ENCODE measurements around the gene MYO1F.
"Not testable (repeated sequence)": the region's sequence is repeated elsewhere in the genome, so short reads cannot be mapped to it uniquely, and the experiment has no call there.

MYO1F gene

GRCh38 chr19:8564866-8565265 lies 12.4 kb downstream of the MYO1F start:
- not testable (repeated sequence) for DNase-seq (ENCODE audit: low read depth, low spot score)

- DNase-seq (ENCODE audit: low read depth, low spot score): peak; percentile 54
Measured at GRCh38 chr19:8561075-8561764, 16.0 kb downstream of the MYO1F start.

GRCh38 chr19:8558325-8558724 lies 18.9 kb downstream of the MYO1F start:
- no peak for DNase-seq (ENCODE audit: low read depth, low spot score)

GRCh38 chr19:8557642-8558238 lies 19.5 kb downstream of the MYO1F start:
- DNase-seq (ENCODE audit: low read depth, low spot score): peak; percentile 32

- not testable (repeated sequence) for DNase-seq (ENCODE audit: low read depth, low spot score)
Measured at GRCh38 chr19:8553729-8554128, 23.5 kb downstream of the MYO1F start.

- DNase-seq (ENCODE audit: low read depth, low spot score): peak; percentile 41
Measured at GRCh38 chr19:8552810-8553209, 24.4 kb downstream of the MYO1F start.

GRCh38 chr19:8550070-8550469 lies 27.2 kb downstream of the MYO1F start:
- no peak for DNase-seq (ENCODE audit: low read depth, low spot score)

GRCh38 chr19:8545743-8546142 lies 31.5 kb downstream of the MYO1F start:
- no peak for DNase-seq (ENCODE audit: low read depth, low spot score)

GRCh38 chr19:8544168-8544567 lies 33.1 kb downstream of the MYO1F start:
- no peak for DNase-seq (ENCODE audit: low read depth, low spot score)

GRCh38 chr19:8539621-8540149 lies 37.6 kb downstream of the MYO1F start:
- no peak for DNase-seq (ENCODE audit: low read depth, low spot score)

GRCh38 chr19:8537099-8537498 lies 40.1 kb downstream of the MYO1F start:
- no peak for DNase-seq (ENCODE audit: low read depth, low spot score)

- DNase-seq (ENCODE audit: low read depth, low spot score): no peak
Measured at GRCh38 chr19:8536282-8536681, 41.0 kb downstream of the MYO1F start.

GRCh38 chr19:8532225-8532624 lies 45.0 kb downstream of the MYO1F start:
- DNase-seq (ENCODE audit: low read depth, low spot score): no peak

- DNase-seq (ENCODE audit: low read depth, low spot score): no peak
Measured at GRCh38 chr19:8531470-8531869, 45.8 kb downstream of the MYO1F start.

- no peak for DNase-seq (ENCODE audit: low read depth, low spot score)
Measured at GRCh38 chr19:8530061-8530679, 47.1 kb downstream of the MYO1F start.

- DNase-seq (ENCODE audit: low read depth, low spot score): no peak
Measured at GRCh38 chr19:8529369-8530006, 47.8 kb downstream of the MYO1F start.

- DNase-seq (ENCODE audit: low read depth, low spot score): no peak
Measured at GRCh38 chr19:8528500-8528899, 48.7 kb downstream of the MYO1F start.

- peak; percentile 94 for DNase-seq (ENCODE audit: low read depth, low spot score)
Measured at GRCh38 chr19:8526345-8527091, 50.7 kb downstream of the MYO1F start.

- DNase-seq (ENCODE audit: low read depth, low spot score): no peak
Measured at GRCh38 chr19:8525401-8525684, 51.9 kb downstream of the MYO1F start.

GRCh38 chr19:8519388-8519787 lies 57.9 kb downstream of the MYO1F start:
- no peak for DNase-seq (ENCODE audit: low read depth, low spot score)

GRCh38 chr19:8518536-8518935 lies 58.7 kb downstream of the MYO1F start:
- no peak for DNase-seq (ENCODE audit: low read depth, low spot score)

Data from ELF-1 (cell line).